Activated naive CD4-positive, alpha-beta T cell treated with anti-CD3 and anti-CD28 coated beads, Interleukin-2, amount 50 U/mL, for 24 hours (primary cell): Measurements from ENCODE around the gene LCP2.
"Not testable (repeated sequence)": the region's sequence is repeated elsewhere in the genome, so short reads cannot be mapped to it uniquely, and the experiment has no call there.

Experiments
- H3K27ac Mint-ChIP-seq: one replicate; pipeline ENCODE4 v1.8.0; 2021; ENCODE audit warnings: mild to moderate bottlenecking, mixed read lengths
- H3K27me3 Mint-ChIP-seq: one replicate; pipeline ENCODE4 v1.8.0; 2021; ENCODE audit warnings: mixed read lengths
- H3K36me3 Mint-ChIP-seq: one replicate; pipeline ENCODE4 v1.8.0; 2021; ENCODE audit warnings: mixed read lengths
- H3K4me1 Mint-ChIP-seq: one replicate; pipeline ENCODE4 v1.8.0; 2021; ENCODE audit warnings: mixed read lengths
- H3K4me3 Mint-ChIP-seq: one replicate; pipeline ENCODE4 v1.8.0; 2021; ENCODE audit warnings: mild to moderate bottlenecking, mixed read lengths
- H3K9me3 Mint-ChIP-seq: one replicate; pipeline ENCODE4 v1.8.0; 2021; ENCODE audit warnings: mixed read lengths

The LCP2 gene

DNA sequence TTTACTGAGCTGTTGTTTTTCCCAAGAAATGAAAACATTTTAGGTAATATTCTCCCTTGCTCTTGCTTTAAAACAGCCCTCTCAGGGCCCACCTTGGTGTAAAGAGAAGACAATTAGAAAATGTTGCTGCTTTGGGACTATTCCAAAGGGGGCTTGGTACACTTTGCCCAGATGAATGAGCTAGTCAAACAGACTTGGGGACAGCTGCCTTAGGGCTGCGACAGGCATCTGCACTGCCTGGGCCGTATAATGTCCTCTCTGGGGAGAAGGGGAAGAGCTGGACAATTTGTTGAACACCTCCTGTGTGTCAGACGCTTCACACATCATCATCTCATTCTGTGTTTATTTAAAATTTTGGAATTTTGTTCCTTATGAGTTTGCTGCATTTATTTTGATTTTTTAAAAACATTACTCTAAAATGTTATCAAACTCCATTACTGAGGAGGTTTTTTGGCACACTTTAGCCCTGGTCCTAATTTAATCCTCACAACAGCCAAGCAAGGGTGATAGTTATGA, 36.0 kb downstream of the LCP2 start:
- Mint-ChIP-seq H3K4me3 (peak overlapping the region; percentile 69), H3K4me1 (peaks cover 89% of the 10 kb centered on the region), H3K27me3 (no peaks in the 10 kb centered on the region), H3K36me3 (peaks cover 52% of the 10 kb centered on the region), H3K27ac (peak overlapping the region; percentile 98), H3K9me3 (no peaks in the 10 kb centered on the region)

DNA sequence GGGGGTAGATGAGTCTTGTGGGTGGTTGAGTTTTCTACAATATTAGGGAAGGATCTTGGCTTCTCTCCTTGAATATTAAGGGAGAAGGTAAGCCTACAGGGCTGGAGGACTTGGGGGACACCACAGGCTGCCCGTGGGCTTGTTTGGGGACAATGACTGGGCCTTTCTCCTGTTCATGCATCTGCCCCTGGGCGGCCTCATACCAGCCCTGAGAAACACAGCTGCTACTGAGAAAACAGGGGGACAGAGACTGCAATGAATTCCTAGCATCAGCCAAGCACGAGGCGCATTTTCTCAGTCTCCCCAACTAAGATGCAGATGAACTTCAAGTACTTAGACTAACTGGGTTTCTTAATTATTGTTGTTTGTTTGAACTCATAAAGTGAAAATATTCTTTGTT, 40.2 kb downstream of the LCP2 start:
- Mint-ChIP-seq H3K4me1 (peaks cover 91% of the 10 kb centered on the region), H3K36me3 (peaks cover 58% of the 10 kb centered on the region), H3K4me3 (no peak overlapping the region), H3K27me3 (no peaks in the 10 kb centered on the region), H3K27ac (peak overlapping the region; percentile 89), H3K9me3 (no peaks in the 10 kb centered on the region)

DNA sequence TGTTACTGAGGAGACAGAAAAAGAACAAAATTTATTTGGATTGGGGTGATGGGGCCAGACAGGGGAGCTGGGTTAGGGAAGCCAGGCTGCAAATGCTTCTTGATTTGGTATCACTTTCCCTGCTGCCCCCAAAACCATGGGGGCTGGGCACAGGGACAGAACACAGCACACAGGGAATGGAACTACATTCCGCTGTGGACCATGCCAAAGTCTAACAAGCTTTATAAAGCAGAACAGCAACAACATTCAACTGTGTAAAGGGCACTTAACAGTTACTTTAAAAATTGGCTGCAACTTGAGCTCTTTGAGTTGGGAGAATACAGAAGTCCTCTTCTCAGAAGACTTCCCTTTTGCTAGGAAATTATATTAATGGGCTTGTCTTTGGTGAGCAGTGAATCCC, 41.0 kb downstream of the LCP2 start:
- Mint-ChIP-seq H3K27me3 (no peaks in the 10 kb centered on the region), H3K4me1 (peaks cover 91% of the 10 kb centered on the region), H3K27ac (peak overlapping the region; percentile 90), H3K36me3 (peaks cover 57% of the 10 kb centered on the region), H3K4me3 (no peak overlapping the region), H3K9me3 (no peaks in the 10 kb centered on the region)

DNA sequence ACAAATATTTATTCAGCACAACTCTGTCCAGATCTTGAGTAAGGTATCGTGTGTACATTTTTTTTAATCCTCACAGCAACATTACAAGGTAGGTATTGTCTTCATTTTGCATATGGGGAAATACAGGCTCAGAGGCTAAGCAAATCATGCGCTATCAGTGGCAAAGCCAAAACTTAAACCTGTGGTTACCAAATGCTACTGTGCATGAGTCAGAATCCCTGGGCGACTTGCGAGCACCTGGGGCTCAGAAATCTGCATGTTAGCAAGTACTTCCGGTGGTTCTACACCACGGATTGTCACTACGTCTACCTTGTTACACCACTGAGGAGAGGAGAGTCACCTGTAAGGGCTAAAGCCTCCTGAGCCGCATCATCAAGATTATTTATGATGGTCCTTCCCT, 43.5 kb downstream of the LCP2 start:
- Mint-ChIP-seq H3K36me3 (peaks cover 56% of the 10 kb centered on the region), H3K4me3 (peak overlapping the region; percentile 47), H3K27me3 (no peaks in the 10 kb centered on the region), H3K9me3 (no peaks in the 10 kb centered on the region), H3K27ac (peak overlapping the region; percentile 84), H3K4me1 (peaks cover 80% of the 10 kb centered on the region)

DNA sequence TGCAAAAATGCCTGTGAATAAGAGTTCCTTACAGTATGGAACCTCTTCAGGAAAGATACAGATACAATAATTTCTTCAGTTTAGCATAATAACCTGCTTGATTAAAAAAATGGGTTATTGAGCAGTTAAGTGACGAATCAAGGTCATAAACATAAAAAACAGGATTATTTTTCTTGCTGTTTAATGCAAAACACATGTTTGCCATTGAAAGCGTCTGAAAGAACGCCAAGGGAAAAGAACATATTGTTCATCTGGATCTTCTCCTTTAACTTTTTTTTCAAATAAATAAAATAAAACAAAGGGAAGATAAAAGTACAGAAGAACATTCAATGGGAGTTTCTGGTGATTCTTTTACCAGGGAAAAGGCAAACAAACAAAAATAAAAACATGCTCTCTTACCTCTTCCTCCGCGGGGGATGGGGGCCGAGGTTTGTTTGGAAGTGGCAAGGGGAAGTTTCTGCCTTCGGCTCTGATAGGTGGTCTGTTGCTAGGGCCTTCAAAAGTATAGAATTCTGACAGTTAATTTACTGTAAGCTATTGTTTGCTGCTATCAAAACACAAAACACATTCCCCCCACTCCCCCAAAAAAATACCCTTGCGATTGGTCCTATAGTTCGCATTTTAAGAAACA, 44.7 kb downstream of the LCP2 start:
- Mint-ChIP-seq H3K27ac (peak overlapping the region; percentile 86), H3K36me3 (peaks cover 57% of the 10 kb centered on the region), H3K4me1 (peaks cover 78% of the 10 kb centered on the region), H3K9me3 (no peaks in the 10 kb centered on the region), H3K27me3 (no peaks in the 10 kb centered on the region), H3K4me3 (peak overlapping the region; percentile 19)

DNA sequence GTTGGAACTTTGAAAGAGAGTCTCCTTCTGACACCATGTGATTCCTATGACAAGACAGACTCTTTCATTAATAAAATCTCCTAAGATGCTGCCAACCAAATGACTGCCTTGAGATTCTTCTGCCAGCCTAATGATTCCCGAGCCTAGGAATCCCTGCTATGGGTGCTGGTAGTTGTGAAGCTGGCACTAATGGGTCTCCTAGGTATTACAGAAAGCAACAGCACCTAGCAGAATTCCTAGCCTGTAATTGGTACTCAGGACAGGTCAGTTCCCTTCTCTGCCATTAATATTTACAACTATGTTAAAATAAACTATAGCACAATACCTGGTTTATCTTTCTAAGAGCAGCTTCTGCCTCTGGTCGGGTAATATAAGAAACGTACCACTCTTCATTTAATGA, 45.5 kb downstream of the LCP2 start:
- Mint-ChIP-seq H3K27me3 (no peaks in the 10 kb centered on the region), H3K9me3 (no peaks in the 10 kb centered on the region), H3K4me3 (peak overlapping the region; percentile 19), H3K27ac (peak overlapping the region; percentile 86), H3K36me3 (peaks cover 59% of the 10 kb centered on the region), H3K4me1 (peaks cover 74% of the 10 kb centered on the region)

DNA sequence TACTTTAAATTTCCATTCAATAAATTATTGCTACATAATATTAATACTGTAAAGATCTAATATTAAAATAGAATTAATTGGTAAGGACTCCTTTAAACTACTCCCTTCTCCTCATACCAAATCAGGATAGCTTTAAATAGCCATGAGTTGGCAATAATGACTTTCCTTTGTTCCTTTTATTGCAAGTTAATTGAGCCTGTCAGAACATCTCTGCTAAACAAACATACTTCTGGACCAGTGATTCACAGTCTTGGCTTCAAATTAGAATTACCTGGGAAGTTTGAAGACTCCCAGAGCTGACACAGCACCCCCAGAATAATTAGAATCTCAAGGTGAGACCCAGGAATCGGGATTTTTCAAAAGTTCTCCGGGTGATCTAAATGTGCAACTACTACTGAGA, 46.1 kb downstream of the LCP2 start:
- Mint-ChIP-seq H3K4me1 (peaks cover 71% of the 10 kb centered on the region), H3K36me3 (peaks cover 62% of the 10 kb centered on the region), H3K4me3 (no peak overlapping the region), H3K9me3 (no peaks in the 10 kb centered on the region), H3K27me3 (no peaks in the 10 kb centered on the region), H3K27ac (peak overlapping the region; percentile 86)

GRCh38 chr5:170250810-170251317, 46.7 kb downstream of the LCP2 start:
- Mint-ChIP-seq H3K4me1 (peaks cover 67% of the 10 kb centered on the region), H3K27ac (peak overlapping the region; percentile 86), H3K4me3 (no peak overlapping the region), H3K27me3 (no peaks in the 10 kb centered on the region), H3K36me3 (peaks cover 61% of the 10 kb centered on the region), H3K9me3 (no peaks in the 10 kb centered on the region)

DNA sequence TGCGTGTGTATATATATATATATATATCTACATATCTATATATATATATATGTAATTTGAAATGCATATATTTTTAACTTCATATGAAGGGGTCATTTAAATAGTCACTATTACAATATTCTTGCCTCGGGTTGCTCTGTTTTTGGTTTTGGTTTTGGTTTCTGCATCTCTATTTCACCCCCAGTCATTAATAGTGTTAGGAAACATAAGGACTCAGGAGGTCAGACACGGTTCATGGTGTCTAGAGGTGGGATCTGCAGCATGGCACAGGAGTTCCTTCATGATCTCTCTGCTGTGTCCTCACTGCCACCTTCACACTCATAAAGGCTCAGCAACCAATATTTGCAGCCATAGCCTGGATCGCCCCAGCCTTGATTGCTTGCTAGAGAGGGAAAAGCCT, 48.2 kb downstream of the LCP2 start:
- H3K27ac Mint-ChIP-seq = peak overlapping the region; percentile 39
- H3K4me1 Mint-ChIP-seq = peaks cover 53% of the 10 kb centered on the region
- peaks cover 60% of the 10 kb centered on the region for H3K36me3 Mint-ChIP-seq
- H3K27me3 Mint-ChIP-seq = no peaks in the 10 kb centered on the region
- no peak overlapping the region for H3K4me3 Mint-ChIP-seq
- H3K9me3 Mint-ChIP-seq = no peaks in the 10 kb centered on the region

DNA sequence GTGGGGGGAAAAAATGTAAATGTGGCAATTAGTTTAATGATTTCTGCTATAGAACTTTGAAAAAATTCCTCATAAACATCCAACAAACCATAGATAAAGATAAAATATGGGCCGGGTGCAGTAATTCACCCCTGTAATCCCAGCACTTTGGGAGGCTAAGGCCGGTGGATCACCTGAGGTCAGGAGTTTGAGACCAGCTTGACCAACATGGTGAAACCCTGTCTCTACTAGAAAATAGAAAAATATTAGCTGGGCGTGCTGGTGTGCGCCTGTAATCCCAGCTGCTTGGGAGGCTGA, 48.7 kb downstream of the LCP2 start:
- Mint-ChIP-seq H3K36me3 (peaks cover 57% of the 10 kb centered on the region), H3K27ac (peak overlapping the region; percentile 77), H3K4me1 (peaks cover 48% of the 10 kb centered on the region)
- not testable (repeated sequence) for H3K9me3 Mint-ChIP-seq, H3K27me3 Mint-ChIP-seq, H3K4me3 Mint-ChIP-seq

DNA sequence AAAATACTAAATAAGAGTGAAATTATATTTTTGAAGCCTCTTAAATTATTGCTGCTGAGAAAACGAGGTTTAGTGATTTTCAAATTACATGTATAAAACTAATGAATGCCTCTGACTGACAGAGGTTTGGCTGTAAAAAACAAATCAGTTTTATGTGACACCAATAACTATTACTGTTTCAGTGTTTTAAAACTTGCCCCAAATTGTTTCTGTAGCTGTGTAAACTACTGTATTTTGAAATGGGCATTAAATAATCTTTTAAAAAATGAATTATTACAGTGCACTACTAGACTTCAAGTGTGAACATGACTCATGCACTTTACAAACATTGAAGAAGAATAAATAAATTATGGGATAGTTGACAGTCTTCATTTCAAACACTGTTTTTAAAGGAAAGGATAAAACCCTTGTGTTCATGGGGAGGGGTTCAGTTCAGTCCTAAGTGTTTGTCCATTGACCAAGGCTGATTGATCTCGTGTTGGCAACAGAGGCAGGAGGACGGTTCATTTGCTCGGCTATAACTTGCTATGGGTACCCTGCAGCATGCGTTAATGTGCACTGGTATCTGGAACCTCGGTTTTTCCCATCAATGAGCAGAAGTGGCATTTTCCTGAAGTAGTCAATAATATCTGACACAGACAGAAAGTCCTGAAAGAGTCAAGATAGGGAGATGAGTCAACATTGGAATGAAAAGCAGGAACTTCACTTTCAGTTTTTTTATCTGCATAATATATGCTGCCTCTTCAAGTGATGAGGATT, 49.2 kb downstream of the LCP2 start:
- H3K27ac Mint-ChIP-seq = peak overlapping the region; percentile 77
- H3K4me3 Mint-ChIP-seq = peak overlapping the region; percentile 5
- no peaks in the 10 kb centered on the region for H3K9me3 Mint-ChIP-seq
- peaks cover 55% of the 10 kb centered on the region for H3K36me3 Mint-ChIP-seq
- no peaks in the 10 kb centered on the region for H3K27me3 Mint-ChIP-seq
- H3K4me1 Mint-ChIP-seq = peaks cover 43% of the 10 kb centered on the region

DNA sequence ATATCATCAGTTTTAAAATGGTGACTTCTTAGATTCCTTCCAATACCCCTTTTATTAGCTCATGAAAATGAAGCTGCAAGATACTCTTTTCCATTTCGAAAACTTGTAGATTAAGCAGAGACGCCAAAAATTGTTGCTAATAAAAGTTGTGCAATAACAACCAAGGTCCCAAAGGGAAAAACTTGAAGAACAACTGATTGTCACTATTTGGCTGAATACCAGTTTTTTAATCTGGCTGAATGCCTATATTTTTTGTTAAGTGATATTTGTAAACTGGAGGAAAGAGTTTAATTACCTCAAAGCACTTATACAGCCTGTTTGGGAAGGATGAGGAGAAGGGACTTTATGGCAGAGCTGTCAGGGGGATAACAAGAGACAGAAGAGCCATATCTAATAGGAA, 50.2 kb downstream of the LCP2 start:
- Mint-ChIP-seq H3K27me3 (no peaks in the 10 kb centered on the region), H3K9me3 (no peaks in the 10 kb centered on the region), H3K36me3 (peaks cover 52% of the 10 kb centered on the region), H3K4me3 (no peak overlapping the region), H3K4me1 (peaks cover 35% of the 10 kb centered on the region), H3K27ac (no peak overlapping the region)

DNA sequence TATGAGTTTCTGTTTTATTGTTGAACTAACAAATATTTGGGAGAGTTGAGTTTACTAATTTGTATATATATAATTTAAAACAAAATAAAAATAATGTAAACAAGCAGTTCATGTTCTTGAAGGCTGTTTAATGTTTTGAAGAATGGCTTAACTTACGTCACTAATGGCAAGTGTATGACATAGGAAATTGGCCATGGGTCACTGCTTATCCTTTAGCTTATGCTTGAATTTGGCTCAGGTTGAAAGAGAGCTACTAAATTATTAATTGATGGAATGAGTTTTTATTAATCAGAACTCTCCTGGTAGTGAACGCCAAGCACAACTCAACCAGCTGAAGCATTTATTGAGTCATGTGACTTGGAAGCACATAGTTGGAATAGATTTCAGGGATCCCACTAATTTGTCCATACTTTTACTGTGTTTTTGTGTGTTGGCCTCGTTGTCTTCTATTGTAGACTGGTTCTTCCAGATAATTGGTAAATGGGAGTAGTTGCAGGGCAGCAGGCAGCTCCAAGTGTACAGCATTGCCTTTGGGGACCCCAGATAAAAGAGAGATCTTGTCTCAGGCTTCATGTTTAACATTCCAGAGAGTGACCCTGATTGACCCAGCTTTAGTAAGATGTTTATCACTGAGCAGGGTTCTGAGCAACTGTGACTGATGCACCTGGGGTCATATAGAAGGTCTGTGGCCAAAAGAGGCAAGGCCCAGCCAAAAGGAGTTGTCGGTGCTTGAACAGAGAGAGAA, 51.3 kb downstream of the LCP2 start:
- H3K9me3 Mint-ChIP-seq = no peaks in the 10 kb centered on the region
- no peak overlapping the region for H3K4me3 Mint-ChIP-seq
- H3K36me3 Mint-ChIP-seq = peaks cover 43% of the 10 kb centered on the region
- H3K4me1 Mint-ChIP-seq = peaks cover 25% of the 10 kb centered on the region
- H3K27ac Mint-ChIP-seq = peak overlapping the region; percentile 59
- no peaks in the 10 kb centered on the region for H3K27me3 Mint-ChIP-seq

DNA sequence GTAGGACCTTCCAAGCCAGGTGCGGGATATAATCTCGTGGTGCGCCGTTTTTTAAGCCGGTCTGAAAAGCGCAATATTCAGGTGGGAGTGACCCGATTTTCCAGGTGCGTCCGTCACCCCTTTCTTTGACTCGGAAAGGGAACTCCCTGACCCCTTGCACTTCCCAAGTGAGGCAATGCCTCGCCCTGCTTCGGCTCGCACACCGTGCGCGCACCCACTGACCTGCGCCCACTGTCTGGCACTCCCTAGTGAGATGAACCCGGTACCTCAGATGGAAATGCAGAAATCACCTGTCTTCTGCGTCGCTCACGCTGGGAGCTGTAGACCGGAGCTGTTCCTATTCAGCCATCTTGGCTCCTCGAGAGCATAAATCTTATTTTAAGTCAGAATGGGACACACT, 52.1 kb downstream of the LCP2 start:
- H3K4me1 Mint-ChIP-seq = peaks cover 19% of the 10 kb centered on the region
- H3K36me3 Mint-ChIP-seq = peaks cover 40% of the 10 kb centered on the region
- H3K4me3 Mint-ChIP-seq, H3K9me3 Mint-ChIP-seq, H3K27me3 Mint-ChIP-seq, H3K27ac Mint-ChIP-seq: not testable (repeated sequence)

DNA sequence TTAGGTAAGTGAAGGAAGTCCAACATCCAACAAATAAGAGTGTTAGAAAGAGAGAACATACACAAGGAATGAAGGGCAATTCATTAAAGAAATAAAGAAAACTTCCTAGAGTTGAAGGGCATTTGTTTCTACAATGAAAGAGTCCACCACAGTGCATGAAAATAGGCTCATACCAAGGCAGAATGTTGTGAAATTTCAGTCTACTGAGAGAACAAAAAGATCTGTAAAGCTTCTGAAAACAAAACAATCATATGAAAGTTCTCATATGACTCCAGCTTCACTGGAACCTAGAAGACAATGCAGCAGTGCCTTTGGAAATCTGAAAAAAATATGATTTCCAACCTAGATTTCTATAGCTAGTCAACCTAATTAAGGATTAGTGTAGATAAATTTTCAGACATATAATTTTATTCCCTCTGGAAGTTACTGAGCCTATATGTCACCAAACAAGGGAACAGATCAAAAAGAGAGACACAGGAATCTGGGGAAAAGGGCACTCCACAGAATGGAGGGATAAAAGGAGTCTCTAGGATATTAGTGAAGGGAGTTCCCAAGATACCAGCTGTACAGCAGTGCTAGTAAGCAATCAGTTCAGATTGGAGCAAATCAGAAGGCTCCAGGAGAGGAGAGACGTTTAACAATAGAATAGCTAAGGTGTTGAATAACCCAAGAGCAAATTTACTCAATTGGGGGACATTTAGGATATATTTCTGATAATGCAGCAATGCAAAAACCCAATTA, 59.0 kb downstream of the LCP2 start:
- Mint-ChIP-seq H3K27ac (no peak overlapping the region), H3K9me3 (no peaks in the 10 kb centered on the region), H3K27me3 (no peaks in the 10 kb centered on the region), H3K4me1 (peaks cover 14% of the 10 kb centered on the region), H3K36me3 (no peaks in the 10 kb centered on the region), H3K4me3 (no peak overlapping the region)
